HG03039 (cell line): Measurements from ENCODE around the gene COL4A2.
"Not testable (repeated sequence)": the region's sequence is repeated elsewhere in the genome, so short reads cannot be mapped to it uniquely, and the experiment has no call there.

Experiments used
- ATAC-seq: cut with Tn5 transposase; IDR thresholded peaks from one replicate; pipeline ENCODE4 v1.9.1; 2021; ENCODE audit warnings: mild to moderate bottlenecking, moderate library complexity; ENCODE audit not compliant: unreplicated experiment

COL4A2 gene

GRCh38 chr13:110521946-110522345, 214.9 kb downstream of the COL4A2 start:
- ATAC-seq: no peak

- no peak for ATAC-seq
Measured at GRCh38 chr13:110522721-110523120, 215.6 kb downstream of the COL4A2 start.

GRCh38 chr13:110523180-110523579, 216.1 kb downstream of the COL4A2 start:
- no peak for ATAC-seq

GRCh38 chr13:110523838-110524540, 216.9 kb downstream of the COL4A2 start:
- no peak for ATAC-seq

- ATAC-seq: no peak
Measured at GRCh38 chr13:110524541-110525257, 217.6 kb downstream of the COL4A2 start.

GRCh38 chr13:110525328-110526319, 218.5 kb downstream of the COL4A2 start:
- peak; percentile 79 for ATAC-seq

- no peak for ATAC-seq
Measured at GRCh38 chr13:110528371-110528770, 221.3 kb downstream of the COL4A2 start.

- ATAC-seq: no peak
Measured at GRCh38 chr13:110528911-110529310, 221.8 kb downstream of the COL4A2 start.

GRCh38 chr13:110529522-110530311, 222.6 kb downstream of the COL4A2 start:
- ATAC-seq: no peak

- ATAC-seq: no peak
Measured at GRCh38 chr13:110531100-110531499, 224.0 kb downstream of the COL4A2 start.

- ATAC-seq: no peak
Measured at GRCh38 chr13:110531671-110532083, 224.6 kb downstream of the COL4A2 start.

- not testable (repeated sequence) for ATAC-seq
Measured at GRCh38 chr13:110532258-110532657, 225.2 kb downstream of the COL4A2 start.

- ATAC-seq: no peak
Measured at GRCh38 chr13:110533771-110534670, 226.9 kb downstream of the COL4A2 start.

GRCh38 chr13:110535526-110535925, 228.4 kb downstream of the COL4A2 start:
- ATAC-seq: no peak

GRCh38 chr13:110536006-110536693, 229.1 kb downstream of the COL4A2 start:
- ATAC-seq: no peak

GRCh38 chr13:110538632-110539031, 231.5 kb downstream of the COL4A2 start:
- no peak for ATAC-seq

GRCh38 chr13:110539894-110540293, 232.8 kb downstream of the COL4A2 start:
- no peak for ATAC-seq

- ATAC-seq: no peak
Measured at GRCh38 chr13:110540871-110541525, 233.9 kb downstream of the COL4A2 start.
